Measurements from ENCODE around the gene AGPAT4. TPM values are rescaled to one million over a fixed set of nuclear protein-coding genes. Genes with fewer than 3 reads are reported as not detected.

AGPAT4 gene
- total and polyA plus RNA-seq, 2 of the 4 experiments (the other 2 are of a cell fraction) = 3.6 to 3.8 TPM

DNA sequence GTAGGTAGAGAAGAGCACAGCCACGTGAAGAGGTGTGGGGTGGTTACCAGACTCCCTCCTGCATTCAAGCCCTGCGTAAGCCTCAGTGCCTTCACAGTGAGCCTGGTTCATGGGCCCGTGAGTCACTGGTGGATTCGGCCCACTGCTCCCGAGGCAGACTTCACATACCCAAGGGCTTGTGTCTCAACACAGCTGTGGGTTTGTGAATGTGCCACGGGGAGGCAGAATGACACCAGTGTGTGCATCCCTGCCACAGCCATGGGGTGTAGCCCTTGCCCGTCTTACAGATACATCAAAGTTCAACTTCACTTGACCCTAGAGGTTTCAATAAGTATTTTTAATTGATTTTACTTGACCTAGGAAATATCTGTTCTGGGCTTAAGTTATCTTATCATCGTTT is 173.8 kb downstream of the AGPAT4 start:
- intact Hi-C loops (cut with micrococcal nuclease) (loop anchor here (2.0 to 5.0 kb wide), 3 partner anchors 168 to 271 kb away; partner anchors contain the start of gene AGPAT4), in situ Hi-C loops (cut with MboI; ENCODE audit: low sequenced_read_pairs) (no loop called here), dilution Hi-C loops (cut with HindIII; ENCODE audit: low sequenced_read_pairs, unreplicated experiment) (no loop called here)
- Histone ChIP-seq H3K18ac (ENCODE audit: low read depth, low read length) (no peak overlapping the region), H4K91ac (ENCODE audit: insufficient read depth, low read depth, low read length) (no peak overlapping the region), H2BK15ac (ENCODE audit: low read depth, low read length) (no peak overlapping the region), H3K4ac (ENCODE audit: low read depth, low read length) (no peak overlapping the region), H3K56ac (ENCODE audit: extremely low read depth, insufficient read depth, low read length) (no peak overlapping the region), H3K23ac (ENCODE audit: low read depth, low read length) (no peak overlapping the region), H3K27ac (ENCODE audit: insufficient read depth, low read length) (no peak overlapping the region), H3K14ac (replicated peaks; ENCODE audit: low read depth, low read length) (no peak overlapping the region), H3K4me3 (ENCODE audit: insufficient read depth, low read depth, low read length) (no peak overlapping the region), H3K9me3 (ENCODE audit: control insufficient read depth, insufficient read depth, low read length) (no peaks in the 10 kb centered on the region), H3K79me1 (ENCODE audit: low read depth in 1 of 2, low read length in 2 of 2) (no peaks in the 10 kb centered on the region), H3K4me2 (ENCODE audit: low read depth, low read length) (no peak overlapping the region), H2AK9ac (replicated peaks; ENCODE audit: low read depth, low read length, poor library complexity) (no peak overlapping the region), H3K4me1 (ENCODE audit: control insufficient read depth, insufficient read depth, low read length) (no peaks in the 10 kb centered on the region), H3K9me1 (ENCODE audit: insufficient read depth, low read length) (0 out of 2 replicates have a peak, but pooled peaks cover under 1% of the 10 kb centered on the region), H4K5ac (ENCODE audit: low read depth, low read length) (no peak overlapping the region), H3K27me3 (ENCODE audit: control insufficient read depth, insufficient read depth, low read length) (no peaks in the 10 kb centered on the region), H4K8ac (ENCODE audit: low read depth in 2 of 2, low read length in 2 of 2) (no peak overlapping the region), H3K36me3 (ENCODE audit: control insufficient read depth, insufficient read depth, low read length) (peaks cover 13% of the 10 kb centered on the region), H2AK5ac (ENCODE audit: low read depth, low read length) (no peak overlapping the region), H2BK5ac (ENCODE audit: low read depth, low read length, poor library complexity, severe bottlenecking) (no peak overlapping the region), H4K20me1 (ENCODE audit: insufficient read depth, low read length) (no peaks in the 10 kb centered on the region), H3K9ac (ENCODE audit: low read depth, low read length) (no peak overlapping the region), H2AFZ (replicated peaks; ENCODE audit: low read length, poor library complexity) (no peak overlapping the region), H2BK120ac (ENCODE audit: low read depth, low read length) (no peak overlapping the region), H2BK20ac (ENCODE audit: low read depth, low read length) (no peak overlapping the region)
- TF ChIP-seq RAD21 (IDR thresholded peaks at IDR 0.05; ENCODE audit: low read length) = no peak
- no peak for TF ChIP-seq BHLHE40 (IDR thresholded peaks at IDR 0.05; ENCODE audit: low read depth, low read length)
- TF ChIP-seq SMC3 (IDR thresholded peaks at IDR 0.05; ENCODE audit: low read depth, low read length) = no peak
- TF ChIP-seq, protein P1, sequence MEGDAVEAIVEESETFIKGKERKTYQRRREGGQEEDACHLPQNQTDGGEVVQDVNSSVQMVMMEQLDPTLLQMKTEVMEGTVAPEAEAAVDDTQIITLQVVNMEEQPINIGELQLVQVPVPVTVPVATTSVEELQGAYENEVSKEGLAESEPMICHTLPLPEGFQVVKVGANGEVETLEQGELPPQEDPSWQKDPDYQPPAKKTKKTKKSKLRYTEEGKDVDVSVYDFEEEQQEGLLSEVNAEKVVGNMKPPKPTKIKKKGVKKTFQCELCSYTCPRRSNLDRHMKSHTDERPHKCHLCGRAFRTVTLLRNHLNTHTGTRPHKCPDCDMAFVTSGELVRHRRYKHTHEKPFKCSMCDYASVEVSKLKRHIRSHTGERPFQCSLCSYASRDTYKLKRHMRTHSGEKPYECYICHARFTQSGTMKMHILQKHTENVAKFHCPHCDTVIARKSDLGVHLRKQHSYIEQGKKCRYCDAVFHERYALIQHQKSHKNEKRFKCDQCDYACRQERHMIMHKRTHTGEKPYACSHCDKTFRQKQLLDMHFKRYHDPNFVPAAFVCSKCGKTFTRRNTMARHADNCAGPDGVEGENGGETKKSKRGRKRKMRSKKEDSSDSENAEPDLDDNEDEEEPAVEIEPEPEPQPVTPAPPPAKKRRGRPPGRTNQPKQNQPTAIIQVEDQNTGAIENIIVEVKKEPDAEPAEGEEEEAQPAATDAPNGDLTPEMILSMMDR (conservative IDR thresholded peaks at IDR 0.05; ENCODE audit: low read depth, low read length) = no peak
- TF ChIP-seq ELK1 (IDR thresholded peaks at IDR 0.05; ENCODE audit: borderline replicate concordance, low read depth, low read length) = no peak
- no peak for TF ChIP-seq POLR2A (IDR thresholded peaks at IDR 0.05; ENCODE audit: low read depth, low read length)
- no peak for TF ChIP-seq MAFK (IDR thresholded peaks at IDR 0.05; ENCODE audit: low read depth, low read length)
- no peak for TF ChIP-seq RFX5 (IDR thresholded peaks at IDR 0.05; ENCODE audit: low read depth, low read length)
- TF ChIP-seq CHD1 (IDR thresholded peaks at IDR 0.05; ENCODE audit: low read depth, low read length) = no peak
- TF ChIP-seq RCOR1 (IDR thresholded peaks at IDR 0.05; ENCODE audit: insufficient replicate concordance, low read length) = no peak
- TF ChIP-seq MAZ (IDR thresholded peaks at IDR 0.05; ENCODE audit: borderline replicate concordance, low read depth, low read length) = no peak
- no peak for TF ChIP-seq NFE2L2 (IDR thresholded peaks at IDR 0.05; ENCODE audit: low read depth, low read length)
- TF ChIP-seq FOS (IDR thresholded peaks at IDR 0.05; ENCODE audit: low read depth, low read length) = no peak
- TF ChIP-seq MXI1 (IDR thresholded peaks at IDR 0.05; ENCODE audit: borderline replicate concordance, low read depth, low read length) = no peak
- TF ChIP-seq USF2 (IDR thresholded peaks at IDR 0.05; ENCODE audit: low read depth, low read length) = no peak
- TF ChIP-seq CEBPB (IDR thresholded peaks at IDR 0.05; ENCODE audit: low read depth, low read length) = no peak
- BruUV-seq (replicated peaks) = no TSS peak
- ATAC-seq (ENCODE audit: low read depth) (no peak), DNase-seq (no peak)
- 100% methylated on average over 2 of the region's 8 CpGs; no CpG with 5 or more reads in 1 of the 2 experiments for WGBS, 2 experiments (ENCODE audit: extremely low coverage in 2 of 2, insufficient read length in 1 of 2)
- POLR2A ChIA-PET (ENCODE audit: unreplicated experiment) = no interaction called here
- CTCF ChIA-PET = no interaction called here
